Right cardiac atrium (tissue), 5 donors: ENCODE results near the gene DAB1. TPM values are rescaled to one million over a fixed set of nuclear protein-coding genes. Genes with fewer than 3 reads are reported as not detected.

Source experiments
- ATAC-seq, 2 donors: fragments of 200-7000 bp; cut with Tn5 transposase; one replicate each; pipeline versions ENCODE4 v1.8.0 to v1.9.1; 2020; ENCODE audit warnings: moderate library complexity in 2 of 2, mild to moderate bottlenecking in 1 of 2
- DNase-seq, 3 donors: peaks; one replicate each; pipeline ENCODE4 v3.0.0-alpha.2; 2020
- H3K27ac ChIP-seq: one replicate; pipeline ENCODE4 v1.5.1; 2013; ENCODE audit warnings: mild to moderate bottlenecking, low read length, control low read depth, moderate library complexity
- H3K27me3 ChIP-seq: one replicate; pipeline ENCODE4 v1.6.1; 2013; ENCODE audit not compliant: control insufficient read depth, insufficient read depth
- H3K4me1 ChIP-seq: one replicate; pipeline ENCODE4 v1.6.1; 2013; ENCODE audit warnings: low read length; ENCODE audit not compliant: control insufficient read depth, insufficient read depth
- H3K4me3 ChIP-seq: one replicate; pipeline ENCODE4 v1.5.1; 2013; ENCODE audit warnings: low read length, control low read depth
- H3K9me3 ChIP-seq: one replicate; pipeline ENCODE4 v1.6.1; 2013; ENCODE audit warnings: low read length; ENCODE audit not compliant: control insufficient read depth
- WGBS: extraction: QIAGEN DNeasy Blood & Tissue Kit; methylation state at CpG from one replicate; pipeline ENCODE4 v1.1.7; 2013; 5-methylcytosine and 5-hydroxymethylcytosine counted together
- intact Hi-C, 4 donors: fragments of 100-400 bp; cut with DNase I; formaldehyde crosslinking; loops; one replicate each; pipeline versions ENCODE4 v1.11.0 to v1.14.0; 2022 to 2023
- polyA plus RNA-seq: library from polyadenylated mRNA; stranded (reverse); fragments of 200-250 nt; gene quantifications from one replicate; pipeline ENCODE4 v1.2.3, GENCODE V29; 2013
- total RNA-seq, 4 donors: library from RNA; stranded (reverse); fragmentation: NEBNext Ultra II Directional; extraction: Animal tissue kit (Norgen Biotek cat#: 25700); gene quantifications; one replicate each; pipeline ENCODE4 v1.2.1, GENCODE V29; 2021
- donor health status: healthy with polysubstance abuse.
- donor health status: DM: no; HTN: yes; CAD: no.
- donor health status: DM: no; HTN: no; CAD: no.
- donor health status: DM: no; HTN: yes; CAD: no; lungs with severe emphysema.
- donor health status: DM: yes; HTN: yes; CAD: no.

Gene DAB1
- total and polyA plus RNA-seq, 5 donors, result 2.5 to 10.8 (median 8.7) TPM

GRCh38 chr1:57067863-57068262 is 356.0 kb downstream of the DAB1 start:
- intact Hi-C loops, result no loop called here
- Histone ChIP-seq H3K9me3 (no peaks in the 10 kb centered on the region), H3K4me3 (no peak overlapping the region), H3K4me1 (no peaks in the 10 kb centered on the region), H3K27ac (no peak overlapping the region), H3K27me3 (no peaks in the 10 kb centered on the region)
- ATAC-seq (no peak), DNase-seq (no peak)
- 57% methylated on average over 3 of the region's 3 CpGs for WGBS

- intact Hi-C loops, result no loop called here
- no peak for ATAC-seq
- Histone ChIP-seq H3K4me1 (no peaks in the 10 kb centered on the region), H3K27ac (no peak overlapping the region), H3K9me3 (no peaks in the 10 kb centered on the region), H3K4me3 (no peak overlapping the region), H3K27me3 (no peaks in the 10 kb centered on the region)
- no peak for DNase-seq
- WGBS, result 68% methylated on average over 4 of the region's 4 CpGs
Measured at GRCh38 chr1:57066980-57067610, 356.8 kb downstream of the DAB1 start.

- DNase-seq, result no peak
- no peak for ATAC-seq
- intact Hi-C loops, result no loop called here
- Histone ChIP-seq H3K4me1 (no peaks in the 10 kb centered on the region), H3K27me3 (no peaks in the 10 kb centered on the region), H3K9me3 (no peaks in the 10 kb centered on the region), H3K4me3 (no peak overlapping the region), H3K27ac (no peak overlapping the region)
- WGBS, result 95% methylated on average over 3 of the region's 3 CpGs
Measured at GRCh38 chr1:57065442-57065841, 358.4 kb downstream of the DAB1 start.

GRCh38 chr1:57064379-57065140 is 359.3 kb downstream of the DAB1 start:
- no peaks in the 10 kb centered on the region for H3K27me3 ChIP-seq
- ATAC-seq (no peak), DNase-seq (no peak)
- no peak overlapping the region for H3K4me3 ChIP-seq
- WGBS, result 87% methylated on average over 7 of the region's 7 CpGs
- H3K27ac ChIP-seq, result no peak overlapping the region
- no peaks in the 10 kb centered on the region for H3K9me3 ChIP-seq
- intact Hi-C loops, result no loop called here
- H3K4me1 ChIP-seq, result no peaks in the 10 kb centered on the region

GRCh38 chr1:57063406-57064125 is 360.3 kb downstream of the DAB1 start:
- ATAC-seq (no peak), DNase-seq (no peak)
- H3K9me3 ChIP-seq, result no peaks in the 10 kb centered on the region
- no peaks in the 10 kb centered on the region for H3K4me1 ChIP-seq
- no peak overlapping the region for H3K27ac ChIP-seq
- intact Hi-C loops, result no loop called here
- WGBS, result 90% methylated on average over 6 of the region's 6 CpGs
- no peaks in the 10 kb centered on the region for H3K27me3 ChIP-seq
- no peak overlapping the region for H3K4me3 ChIP-seq

- peak in 1 of 2 donors; percentile 43 for ATAC-seq
- Histone ChIP-seq H3K27ac (no peak overlapping the region), H3K4me1 (no peaks in the 10 kb centered on the region), H3K4me3 (no peak overlapping the region), H3K27me3 (no peaks in the 10 kb centered on the region), H3K9me3 (no peaks in the 10 kb centered on the region)
- 72% methylated on average over 1 of the region's 1 CpG for WGBS
- intact Hi-C loops, result no loop called here
- DNase-seq, result no peak
Measured at GRCh38 chr1:57061369-57061768, 362.5 kb downstream of the DAB1 start.

- ATAC-seq, result no peak
- Histone ChIP-seq H3K4me3 (no peak overlapping the region), H3K27ac (no peak overlapping the region), H3K27me3 (no peaks in the 10 kb centered on the region), H3K9me3 (no peaks in the 10 kb centered on the region), H3K4me1 (no peaks in the 10 kb centered on the region)
- no peak for DNase-seq
- intact Hi-C loops, result no loop called here
- 83% methylated on average over 3 of the region's 3 CpGs for WGBS
Measured at GRCh38 chr1:57060451-57060850, 363.4 kb downstream of the DAB1 start.

- H3K4me3 ChIP-seq, result no peak overlapping the region
- DNase-seq (no peak), ATAC-seq (peak; percentile 55 to 69)
- no peaks in the 10 kb centered on the region for H3K4me1 ChIP-seq
- no peaks in the 10 kb centered on the region for H3K27me3 ChIP-seq
- WGBS, result 65% methylated on average over 6 of the region's 6 CpGs
- H3K27ac ChIP-seq, result no peak overlapping the region
- no peaks in the 10 kb centered on the region for H3K9me3 ChIP-seq
- intact Hi-C loops, result no loop called here
Measured at GRCh38 chr1:57058652-57059501, 365.0 kb downstream of the DAB1 start.

GRCh38 chr1:57048856-57049255 is 375.0 kb downstream of the DAB1 start:
- H3K4me3 ChIP-seq, result no peak overlapping the region
- no peaks in the 10 kb centered on the region for H3K27me3 ChIP-seq
- H3K4me1 ChIP-seq, result no peaks in the 10 kb centered on the region
- ATAC-seq (no peak), DNase-seq (no peak)
- intact Hi-C loops, result no loop called here
- WGBS, result 68% methylated on average over 9 of the region's 9 CpGs
- no peak overlapping the region for H3K27ac ChIP-seq
- no peaks in the 10 kb centered on the region for H3K9me3 ChIP-seq

- WGBS, result 62% methylated on average over 1 of the region's 1 CpG
- H3K27me3 ChIP-seq, result no peaks in the 10 kb centered on the region
- H3K27ac ChIP-seq, result no peak overlapping the region
- no peaks in the 10 kb centered on the region for H3K4me1 ChIP-seq
- ATAC-seq (no peak), DNase-seq (no peak)
- no peaks in the 10 kb centered on the region for H3K9me3 ChIP-seq
- H3K4me3 ChIP-seq, result no peak overlapping the region
- intact Hi-C loops, result no loop called here
Measured at GRCh38 chr1:57046462-57046861, 377.4 kb downstream of the DAB1 start.
